Measurements from ENCODE around the gene SNX21.

DNA sequence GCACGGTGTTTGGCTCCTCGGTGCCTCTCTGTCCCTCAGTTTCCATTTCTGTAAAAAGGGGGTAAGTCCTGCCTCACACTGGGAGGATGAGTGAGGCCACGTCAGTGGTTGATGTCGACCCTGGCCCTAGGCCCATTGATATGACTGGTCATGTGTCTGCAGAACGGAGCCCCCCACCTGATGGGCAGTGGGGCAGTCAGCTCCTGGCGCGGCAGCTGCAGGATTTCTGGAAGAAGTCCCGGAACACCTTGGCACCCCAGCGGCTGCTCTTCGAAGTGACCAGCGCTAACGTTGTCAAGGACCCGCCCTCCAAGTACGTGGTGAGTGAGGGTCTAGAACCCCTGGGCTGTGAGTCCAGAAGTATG, 1.2 kb downstream of the SNX21 start:
- TF ChIP-seq EZH2 (IDR thresholded peaks at IDR 0.05; ENCODE audit: insufficient read depth, poor library complexity, severe bottlenecking): no peak
- no peak for TF ChIP-seq EZH2phosphoT487 (IDR thresholded peaks at IDR 0.05; ENCODE audit: insufficient read depth, low read depth)

Data from GM23248 (cell line).